NB4 (cell line): ENCODE measurements around the gene ARHGAP18.

Source experiments
- CTCF ChIP-seq: IDR thresholded peaks from one replicate; pipeline ENCODE4 v1.5.1; 2012; ENCODE audit warnings: low read depth, low read length
- MAX ChIP-seq: IDR thresholded peaks from 2 replicates; pipeline ENCODE4 v1.6.1; 2011; ENCODE audit warnings: low read depth, low read length
- POLR2A ChIP-seq: IDR thresholded peaks from 2 replicates; pipeline ENCODE4 v1.6.1; 2011; ENCODE audit warnings: mild to moderate bottlenecking; ENCODE audit not compliant: insufficient read length; ENCODE audit errors: extremely low read depth

DNA sequence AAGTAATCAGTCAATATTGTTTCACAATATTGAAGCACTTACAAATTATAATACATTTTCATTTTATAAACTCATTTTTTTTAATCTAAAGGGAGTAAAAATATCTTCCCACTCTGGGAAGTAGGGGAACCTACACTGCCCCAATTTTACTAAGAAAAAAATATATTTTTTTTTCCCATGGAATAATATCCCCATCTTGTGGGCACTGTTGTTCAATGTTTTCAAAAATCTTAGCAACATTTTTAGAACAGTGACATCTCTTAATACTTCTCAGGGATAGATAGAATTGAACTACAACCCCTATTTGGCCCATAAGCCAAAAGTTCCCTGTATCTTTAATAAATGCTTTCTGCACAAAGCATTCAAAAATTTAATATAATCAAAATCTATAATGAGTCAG is 42.9 kb downstream of the ARHGAP18 start:
- TF ChIP-seq MAX = no peak
- no peak for TF ChIP-seq CTCF
- no peak for TF ChIP-seq POLR2A
